GM18526 (cell line): Measurements from ENCODE around the gene MLIP.

Experiments used
- POLR2A ChIP-seq: IDR thresholded peaks from 3 replicates; pipeline ENCODE4 v1.6.1; 2011; ENCODE audit not compliant: insufficient read length; ENCODE audit errors: extremely low read depth

The MLIP gene

GRCh38 chr6:54188846-54189245, 77.6 kb downstream of the MLIP start:
- no peak for TF ChIP-seq POLR2A

- no peak for TF ChIP-seq POLR2A
Measured at GRCh38 chr6:54191461-54191860, 80.2 kb downstream of the MLIP start.

GRCh38 chr6:54192993-54193392, 81.8 kb downstream of the MLIP start:
- TF ChIP-seq POLR2A = no peak

GRCh38 chr6:54193560-54193959, 82.3 kb downstream of the MLIP start:
- TF ChIP-seq POLR2A = no peak

- no peak for TF ChIP-seq POLR2A
Measured at GRCh38 chr6:54194067-54194466, 82.8 kb downstream of the MLIP start.

- TF ChIP-seq POLR2A = no peak
Measured at GRCh38 chr6:54195637-54196036, 84.4 kb downstream of the MLIP start.

- TF ChIP-seq POLR2A = no peak
Measured at GRCh38 chr6:54196905-54197304, 85.7 kb downstream of the MLIP start.

GRCh38 chr6:54198134-54198533, 86.9 kb downstream of the MLIP start:
- no peak for TF ChIP-seq POLR2A

- no peak for TF ChIP-seq POLR2A
Measured at GRCh38 chr6:54204921-54205591, 93.8 kb downstream of the MLIP start.

GRCh38 chr6:54206510-54206909, 95.3 kb downstream of the MLIP start:
- TF ChIP-seq POLR2A = no peak

GRCh38 chr6:54214286-54214685, 103.0 kb downstream of the MLIP start:
- no peak for TF ChIP-seq POLR2A

- TF ChIP-seq POLR2A = no peak
Measured at GRCh38 chr6:54216336-54216735, 105.1 kb downstream of the MLIP start.

GRCh38 chr6:54217018-54217417, 105.8 kb downstream of the MLIP start:
- TF ChIP-seq POLR2A = no peak

GRCh38 chr6:54222217-54222616, 111.0 kb downstream of the MLIP start:
- TF ChIP-seq POLR2A = no peak

GRCh38 chr6:54232703-54233102, 121.5 kb downstream of the MLIP start:
- no peak for TF ChIP-seq POLR2A

GRCh38 chr6:54234539-54234938, 123.3 kb downstream of the MLIP start:
- TF ChIP-seq POLR2A = no peak

- TF ChIP-seq POLR2A = no peak
Measured at GRCh38 chr6:54236984-54237383, 125.7 kb downstream of the MLIP start.
